ENCODE data around the gene EFHC2. TPM values are rescaled to one million over a fixed set of nuclear protein-coding genes. Genes with fewer than 3 reads are reported as not detected.
A peak's percentile ranks its signal among the peaks of the same experiment; 100 is the strongest.

Gene EFHC2
- total and polyA plus RNA-seq, 2 of the 8 experiments (the other 6 are each of a cell fraction or from before 2014, with no cell fraction given), result 1.8 to 3.4 TPM

DNA sequence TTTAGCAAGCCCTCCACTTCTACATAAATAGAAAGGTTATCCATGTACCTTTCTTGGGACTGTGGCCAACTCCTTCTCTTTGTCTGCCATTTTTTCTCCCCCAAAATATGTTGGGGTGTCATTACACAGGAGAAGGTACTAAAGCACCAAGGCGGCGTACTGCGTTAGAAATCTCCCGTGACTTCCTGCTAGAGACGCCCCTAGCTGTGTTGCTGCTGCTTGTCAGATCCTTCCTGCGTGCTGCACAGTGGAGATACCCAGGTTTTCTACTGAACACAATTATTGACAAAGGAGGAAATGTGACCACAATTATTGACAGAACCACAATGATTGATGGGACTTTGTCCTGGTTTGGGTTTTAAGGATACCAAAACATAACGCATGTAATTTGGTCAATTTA lies 97.7 kb downstream of the EFHC2 start:
- FAIRE-seq, result peak; percentile 39
- 94% methylated on average over 7 of the region's 7 CpGs; no CpG with 5 or more reads in 1 of the 2 experiments for WGBS, 2 experiments (ENCODE audit: extremely low coverage in 1 of 2, insufficient coverage in 1 of 2, insufficient read length in 1 of 2, insufficient replicate concordance in 2 of 2, low coverage in 1 of 2, low lambda C conversion rate in 2 of 2, missing lambda C conversion rate in 1 of 2)
- CTCF ChIA-PET (ENCODE audit: partially characterized antibody), result interaction anchor here (3.6 kb wide), 1 partner anchor 287 kb away, joined by 25 read pairs; no protein-coding TSS in a partner anchor
- TF ChIP-seq SP1 (IDR thresholded peaks at IDR 0.05; ENCODE audit: low read depth, low read length), result no peak
- TF ChIP-seq, protein P1, sequence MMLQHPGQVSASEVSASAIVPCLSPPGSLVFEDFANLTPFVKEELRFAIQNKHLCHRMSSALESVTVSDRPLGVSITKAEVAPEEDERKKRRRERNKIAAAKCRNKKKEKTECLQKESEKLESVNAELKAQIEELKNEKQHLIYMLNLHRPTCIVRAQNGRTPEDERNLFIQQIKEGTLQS (IDR thresholded peaks at IDR 0.05; ENCODE audit: insufficient read depth, low read depth, low read length), result no peak
- TF ChIP-seq, protein P2, sequence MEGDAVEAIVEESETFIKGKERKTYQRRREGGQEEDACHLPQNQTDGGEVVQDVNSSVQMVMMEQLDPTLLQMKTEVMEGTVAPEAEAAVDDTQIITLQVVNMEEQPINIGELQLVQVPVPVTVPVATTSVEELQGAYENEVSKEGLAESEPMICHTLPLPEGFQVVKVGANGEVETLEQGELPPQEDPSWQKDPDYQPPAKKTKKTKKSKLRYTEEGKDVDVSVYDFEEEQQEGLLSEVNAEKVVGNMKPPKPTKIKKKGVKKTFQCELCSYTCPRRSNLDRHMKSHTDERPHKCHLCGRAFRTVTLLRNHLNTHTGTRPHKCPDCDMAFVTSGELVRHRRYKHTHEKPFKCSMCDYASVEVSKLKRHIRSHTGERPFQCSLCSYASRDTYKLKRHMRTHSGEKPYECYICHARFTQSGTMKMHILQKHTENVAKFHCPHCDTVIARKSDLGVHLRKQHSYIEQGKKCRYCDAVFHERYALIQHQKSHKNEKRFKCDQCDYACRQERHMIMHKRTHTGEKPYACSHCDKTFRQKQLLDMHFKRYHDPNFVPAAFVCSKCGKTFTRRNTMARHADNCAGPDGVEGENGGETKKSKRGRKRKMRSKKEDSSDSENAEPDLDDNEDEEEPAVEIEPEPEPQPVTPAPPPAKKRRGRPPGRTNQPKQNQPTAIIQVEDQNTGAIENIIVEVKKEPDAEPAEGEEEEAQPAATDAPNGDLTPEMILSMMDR (IDR thresholded peaks at IDR 0.05; ENCODE audit: control extremely low read depth in 1 of 3, insufficient read depth in 1 of 3, low read depth in 1 of 3, low read length in 3 of 3), result no peak
- TF ChIP-seq POLR2AphosphoS5 (IDR thresholded peaks at IDR 0.05; ENCODE audit: low read depth, low read length), result no peak
- TF ChIP-seq SIX5 (IDR thresholded peaks at IDR 0.05; ENCODE audit: low read depth, low read length), result no peak
- no peak for TF ChIP-seq CBX8 (IDR thresholded peaks at IDR 0.05; ENCODE audit: borderline replicate concordance, low read depth, low read length)
- TF ChIP-seq CHD1 (IDR thresholded peaks at IDR 0.05; ENCODE audit: low read depth, low read length), result no peak
- TF ChIP-seq TCF12 (IDR thresholded peaks at IDR 0.05; ENCODE audit: low read depth, low read length), result no peak
- TF ChIP-seq, protein P3, sequence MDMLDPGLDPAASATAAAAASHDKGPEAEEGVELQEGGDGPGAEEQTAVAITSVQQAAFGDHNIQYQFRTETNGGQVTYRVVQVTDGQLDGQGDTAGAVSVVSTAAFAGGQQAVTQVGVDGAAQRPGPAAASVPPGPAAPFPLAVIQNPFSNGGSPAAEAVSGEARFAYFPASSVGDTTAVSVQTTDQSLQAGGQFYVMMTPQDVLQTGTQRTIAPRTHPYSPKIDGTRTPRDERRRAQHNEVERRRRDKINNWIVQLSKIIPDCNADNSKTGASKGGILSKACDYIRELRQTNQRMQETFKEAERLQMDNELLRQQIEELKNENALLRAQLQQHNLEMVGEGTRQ (IDR thresholded peaks at IDR 0.05; ENCODE audit: low read length), result no peak
- no peak for TF ChIP-seq NANOG (IDR thresholded peaks at IDR 0.05; ENCODE audit: insufficient read depth, low read depth, low read length, poor library complexity, severe bottlenecking)
- no peak for TF ChIP-seq GTF2F1 (IDR thresholded peaks at IDR 0.05; ENCODE audit: borderline replicate concordance, low read depth, low read length)

More for the DNA sequence above, 97.7 kb downstream of the EFHC2 start:
- H2BK15ac ChIP-seq (ENCODE audit: low read length), result no peak overlapping the region
- no peak overlapping the region for H3K4me2 ChIP-seq (ENCODE audit: insufficient read depth in 1 of 2, low read depth in 2 of 2, low read length in 2 of 2)
- no peaks in the 10 kb centered on the region for H3K79me2 ChIP-seq (ENCODE audit: control insufficient read depth in 1 of 2, insufficient read depth in 2 of 2, low read length in 2 of 2)
- no peak overlapping the region for H3K27ac ChIP-seq (ENCODE audit: low read depth, low read length)
- no peaks in the 10 kb centered on the region for H4K20me1 ChIP-seq (replicated peaks in 1 of 2; ENCODE audit: control insufficient read depth in 1 of 2, insufficient read depth in 2 of 2, low read length in 2 of 2)
- no peaks in the 10 kb centered on the region for H3K9me3 ChIP-seq (ENCODE audit: insufficient read depth in 2 of 2, low read depth in 1 of 2, low read length in 1 of 2)
- H3K18ac ChIP-seq (ENCODE audit: extremely low read depth, low read length), result no peak overlapping the region
- no peak overlapping the region for H3K9ac ChIP-seq (replicated peaks in 1 of 4; ENCODE audit: extremely low read depth in 1 of 4, low read depth in 3 of 4, low read length in 3 of 4)
- POLR2A ChIA-PET (ENCODE audit: partially characterized antibody), result no interaction called here
- no peaks in the 10 kb centered on the region for H3K27me3 ChIP-seq (replicated peaks in 1 of 4; ENCODE audit: control insufficient read depth in 3 of 4, extremely low read depth in 1 of 4, insufficient read depth in 3 of 4, low read length in 3 of 4)
- no peak overlapping the region for H2AFZ ChIP-seq (ENCODE audit: low read length)
- H4K91ac ChIP-seq (replicated peaks; ENCODE audit: insufficient read length, low read length), result no peak overlapping the region
- H2BK120ac ChIP-seq (replicated peaks; ENCODE audit: low read depth, low read length), result no peak overlapping the region
- H3K36me3 ChIP-seq (ENCODE audit: control insufficient read depth in 2 of 4, insufficient read depth in 4 of 4, low read length in 3 of 4), result no peaks in the 10 kb centered on the region
- no peak overlapping the region for H2BK5ac ChIP-seq (ENCODE audit: low read depth, low read length)
- H3K4ac ChIP-seq (replicated peaks; ENCODE audit: insufficient read length, low read depth, low read length), result no peak overlapping the region
- H3K14ac ChIP-seq (ENCODE audit: insufficient read length), result no peak overlapping the region
- no peak overlapping the region for H2AK5ac ChIP-seq (ENCODE audit: low read depth, low read length)
- H3K23ac ChIP-seq (ENCODE audit: insufficient read length), result no peak overlapping the region
- H3K4me1 ChIP-seq (replicated peaks in 1 of 4; ENCODE audit: control insufficient read depth in 3 of 4, insufficient read depth in 4 of 4, low read length in 3 of 4), result no peaks in the 10 kb centered on the region; a peak in 1 of 7 replicates
- no peak overlapping the region for H2BK12ac ChIP-seq (ENCODE audit: low read depth, low read length)
- H4K5ac ChIP-seq (ENCODE audit: insufficient read length, low read depth, low read length), result no peak overlapping the region
- DNase-seq (ENCODE audit: low read depth in 1 of 2, low spot score in 2 of 2), result no peak
- H3K79me1 ChIP-seq (ENCODE audit: low read depth, low read length), result no peaks in the 10 kb centered on the region
- no peak overlapping the region for H3K4me3 ChIP-seq (ENCODE audit: extremely low read depth in 1 of 4, insufficient read depth in 2 of 4, low read depth in 3 of 4, low read length in 4 of 4)
- H3K23me2 ChIP-seq (ENCODE audit: low read depth, low read length), result no peaks in the 10 kb centered on the region
- H4K8ac ChIP-seq (ENCODE audit: extremely low read depth, insufficient read depth, low read length), result no peak overlapping the region
- no peak overlapping the region for H3K56ac ChIP-seq (replicated peaks; ENCODE audit: insufficient read length, low read depth, low read length)
- H2BK20ac ChIP-seq (ENCODE audit: low read length), result no peak overlapping the region
